ENCODE data around the gene MAML3.

Gene MAML3

GRCh38 chr4:139809757-139810140, 344.2 kb downstream of the MAML3 start:
- Histone ChIP-seq H3K27me3 (ENCODE audit: control insufficient read depth in 1 of 2, insufficient read depth in 1 of 2, low read length in 2 of 2) (no peaks in the 10 kb centered on the region), H3K79me1 (replicated peaks; ENCODE audit: low read length, poor library complexity, severe bottlenecking) (peaks cover 15% of the 10 kb centered on the region), H3K9me3 (ENCODE audit: control insufficient read depth, low read length) (peaks cover 11% of the 10 kb centered on the region), H3K4me3 (ENCODE audit: insufficient read depth in 1 of 2, low read depth in 1 of 2, low read length in 2 of 2) (no peak overlapping the region), H3K36me3 (ENCODE audit: control insufficient read depth in 1 of 2, insufficient read depth in 2 of 2, low read depth in 1 of 2, low read length in 2 of 2) (no peaks in the 10 kb centered on the region), H3K9ac (ENCODE audit: low read length) (no peak overlapping the region), H2BK12ac (ENCODE audit: low read length in 2 of 2) (peak overlapping the region; percentile 14 to 45), H3K14ac (ENCODE audit: low read length in 2 of 2) (no peak overlapping the region), H2AK5ac (ENCODE audit: low read length, severe bottlenecking) (no peak overlapping the region), H3K4me2 (ENCODE audit: low read length, poor library complexity, severe bottlenecking) (no peak overlapping the region), H3K18ac (ENCODE audit: low read depth in 1 of 2, low read length in 2 of 2) (no peak overlapping the region), H2AFZ (ENCODE audit: low read depth, low read length) (no peak overlapping the region), H4K91ac (ENCODE audit: low read length) (no peak overlapping the region), H3K27ac (ENCODE audit: low read length, poor library complexity, severe bottlenecking) (no peak overlapping the region), H4K8ac (ENCODE audit: low read length) (peak overlapping the region; percentile 5), H2BK15ac (ENCODE audit: low read depth, poor library complexity, severe bottlenecking) (no peak overlapping the region), H3K4me1 (ENCODE audit: control insufficient read depth, insufficient read depth, low read depth, low read length) (peaks cover 6% of the 10 kb centered on the region), H2BK120ac (ENCODE audit: low read depth, low read length) (no peak overlapping the region), H2BK5ac (ENCODE audit: low read depth, low read length, poor library complexity, severe bottlenecking) (no peak overlapping the region), H3K4ac (ENCODE audit: low read depth in 1 of 2, low read length in 2 of 2) (no peak overlapping the region), H3K23ac (ENCODE audit: low read length in 2 of 2) (no peak overlapping the region)
- WGBS = no CpG with 5 or more reads among the region's 3 CpGs
- DNase-seq = no peak

GRCh38 chr4:139808808-139809756, 344.9 kb downstream of the MAML3 start:
- Histone ChIP-seq H3K18ac (ENCODE audit: low read depth in 1 of 2, low read length in 2 of 2) (peak overlapping the region in 1 of 2 experiments; percentile 67), H3K36me3 (ENCODE audit: control insufficient read depth in 1 of 2, insufficient read depth in 2 of 2, low read depth in 1 of 2, low read length in 2 of 2) (no peaks in the 10 kb centered on the region), H3K4me2 (ENCODE audit: low read length, poor library complexity, severe bottlenecking) (no peak overlapping the region), H3K27me3 (ENCODE audit: control insufficient read depth in 1 of 2, insufficient read depth in 1 of 2, low read length in 2 of 2) (no peaks in the 10 kb centered on the region), H3K9me3 (ENCODE audit: control insufficient read depth, low read length) (peaks cover 11% of the 10 kb centered on the region), H3K4me1 (ENCODE audit: control insufficient read depth, insufficient read depth, low read depth, low read length) (peaks cover 3% of the 10 kb centered on the region), H4K8ac (ENCODE audit: low read length) (peak overlapping the region; percentile 78), H2BK120ac (ENCODE audit: low read depth, low read length) (no peak overlapping the region), H2AK5ac (ENCODE audit: low read length, severe bottlenecking) (no peak overlapping the region), H3K4ac (ENCODE audit: low read depth in 1 of 2, low read length in 2 of 2) (peak overlapping the region in 1 of 2 experiments; percentile 9), H2BK15ac (ENCODE audit: low read depth, poor library complexity, severe bottlenecking) (no peak overlapping the region), H2BK5ac (ENCODE audit: low read depth, low read length, poor library complexity, severe bottlenecking) (no peak overlapping the region), H2AFZ (ENCODE audit: low read depth, low read length) (no peak overlapping the region), H3K23ac (ENCODE audit: low read length in 2 of 2) (no peak overlapping the region), H3K4me3 (ENCODE audit: insufficient read depth in 1 of 2, low read depth in 1 of 2, low read length in 2 of 2) (no peak overlapping the region), H4K91ac (ENCODE audit: low read length) (no peak overlapping the region), H3K27ac (ENCODE audit: low read length, poor library complexity, severe bottlenecking) (no peak overlapping the region), H3K79me1 (replicated peaks; ENCODE audit: low read length, poor library complexity, severe bottlenecking) (peaks cover 12% of the 10 kb centered on the region), H3K9ac (ENCODE audit: low read length) (no peak overlapping the region), H2BK12ac (ENCODE audit: low read length in 2 of 2) (peak overlapping the region; percentile 21 to 45), H3K14ac (ENCODE audit: low read length in 2 of 2) (peak overlapping the region in 1 of 2 experiments; percentile 82)
- 63% methylated on average over 10 of the region's 11 CpGs for WGBS
- DNase-seq = peak; percentile 37

- Histone ChIP-seq H3K4ac (ENCODE audit: low read depth in 1 of 2, low read length in 2 of 2) (no peak overlapping the region), H3K23ac (ENCODE audit: low read length in 2 of 2) (no peak overlapping the region), H3K9me3 (ENCODE audit: control insufficient read depth, low read length) (peaks cover 11% of the 10 kb centered on the region), H4K8ac (ENCODE audit: low read length) (peak overlapping the region; percentile 78), H4K91ac (ENCODE audit: low read length) (peak overlapping the region; percentile 67), H3K4me3 (ENCODE audit: insufficient read depth in 1 of 2, low read depth in 1 of 2, low read length in 2 of 2) (no peak overlapping the region), H2BK15ac (ENCODE audit: low read depth, poor library complexity, severe bottlenecking) (no peak overlapping the region), H3K36me3 (ENCODE audit: control insufficient read depth in 1 of 2, insufficient read depth in 2 of 2, low read depth in 1 of 2, low read length in 2 of 2) (no peaks in the 10 kb centered on the region), H3K79me1 (replicated peaks; ENCODE audit: low read length, poor library complexity, severe bottlenecking) (peaks cover 8% of the 10 kb centered on the region), H3K18ac (ENCODE audit: low read depth in 1 of 2, low read length in 2 of 2) (no peak overlapping the region), H2AK5ac (ENCODE audit: low read length, severe bottlenecking) (no peak overlapping the region), H2BK5ac (ENCODE audit: low read depth, low read length, poor library complexity, severe bottlenecking) (no peak overlapping the region), H3K27me3 (ENCODE audit: control insufficient read depth in 1 of 2, insufficient read depth in 1 of 2, low read length in 2 of 2) (no peaks in the 10 kb centered on the region), H3K4me1 (ENCODE audit: control insufficient read depth, insufficient read depth, low read depth, low read length) (peaks cover 3% of the 10 kb centered on the region), H2AFZ (ENCODE audit: low read depth, low read length) (no peak overlapping the region), H2BK12ac (ENCODE audit: low read length in 2 of 2) (peak overlapping the region in 1 of 2 experiments; percentile 21), H3K27ac (ENCODE audit: low read length, poor library complexity, severe bottlenecking) (no peak overlapping the region), H3K9ac (ENCODE audit: low read length) (no peak overlapping the region), H2BK120ac (ENCODE audit: low read depth, low read length) (no peak overlapping the region), H3K14ac (ENCODE audit: low read length in 2 of 2) (no peak overlapping the region), H3K4me2 (ENCODE audit: low read length, poor library complexity, severe bottlenecking) (no peak overlapping the region)
- DNase-seq = no peak
- 70% methylated on average over 4 of the region's 4 CpGs for WGBS
These were observed 345.6 kb downstream of the MAML3 start for GRCh38 chr4:139808381-139808807.

- no peak overlapping the region for H3K18ac ChIP-seq (ENCODE audit: low read depth in 1 of 2, low read length in 2 of 2)
- peaks cover 3% of the 10 kb centered on the region for H3K4me1 ChIP-seq (ENCODE audit: control insufficient read depth, insufficient read depth, low read depth, low read length)
- H3K9me3 ChIP-seq (ENCODE audit: control insufficient read depth, low read length) = peaks cover 11% of the 10 kb centered on the region
- no peak overlapping the region for H3K4me3 ChIP-seq (ENCODE audit: insufficient read depth in 1 of 2, low read depth in 1 of 2, low read length in 2 of 2)
- DNase-seq = no peak
- no peak overlapping the region for H2BK120ac ChIP-seq (ENCODE audit: low read depth, low read length)
- H4K8ac ChIP-seq (ENCODE audit: low read length) = peak overlapping the region; percentile 22
- H3K27ac ChIP-seq (ENCODE audit: low read length, poor library complexity, severe bottlenecking) = no peak overlapping the region
- H3K4ac ChIP-seq (ENCODE audit: low read depth in 1 of 2, low read length in 2 of 2) = no peak overlapping the region
- H3K27me3 ChIP-seq (ENCODE audit: control insufficient read depth in 1 of 2, insufficient read depth in 1 of 2, low read length in 2 of 2) = no peaks in the 10 kb centered on the region
- H3K23ac ChIP-seq (ENCODE audit: low read length in 2 of 2) = no peak overlapping the region
- no peaks in the 10 kb centered on the region for H3K36me3 ChIP-seq (ENCODE audit: control insufficient read depth in 1 of 2, insufficient read depth in 2 of 2, low read depth in 1 of 2, low read length in 2 of 2)
- no peak overlapping the region for H2AK5ac ChIP-seq (ENCODE audit: low read length, severe bottlenecking)
- WGBS = 97% methylated on average over 4 of the region's 4 CpGs
- no peak overlapping the region for H3K14ac ChIP-seq (ENCODE audit: low read length in 2 of 2)
- H3K9ac ChIP-seq (ENCODE audit: low read length) = no peak overlapping the region
- H2BK15ac ChIP-seq (ENCODE audit: low read depth, poor library complexity, severe bottlenecking) = no peak overlapping the region
- no peak overlapping the region for H2BK12ac ChIP-seq (ENCODE audit: low read length in 2 of 2)
- no peak overlapping the region for H2AFZ ChIP-seq (ENCODE audit: low read depth, low read length)
- no peak overlapping the region for H4K91ac ChIP-seq (ENCODE audit: low read length)
- H3K79me1 ChIP-seq (replicated peaks; ENCODE audit: low read length, poor library complexity, severe bottlenecking) = peaks cover 8% of the 10 kb centered on the region
- no peak overlapping the region for H3K4me2 ChIP-seq (ENCODE audit: low read length, poor library complexity, severe bottlenecking)
- no peak overlapping the region for H2BK5ac ChIP-seq (ENCODE audit: low read depth, low read length, poor library complexity, severe bottlenecking)
These were observed 346.5 kb downstream of the MAML3 start for GRCh38 chr4:139807483-139807882.

Data from mesenchymal stem cell (in vitro differentiated cells and primary cell).